ENCODE data around the gene RAB33B.

Gene RAB33B

GRCh38 chr4:139509727-139510410 lies 55.9 kb downstream of the RAB33B start:
- FAIRE-seq = no peak

- FAIRE-seq = no peak
Observed at GRCh38 chr4:139511320-139511719, 57.4 kb downstream of the RAB33B start.

DNA sequence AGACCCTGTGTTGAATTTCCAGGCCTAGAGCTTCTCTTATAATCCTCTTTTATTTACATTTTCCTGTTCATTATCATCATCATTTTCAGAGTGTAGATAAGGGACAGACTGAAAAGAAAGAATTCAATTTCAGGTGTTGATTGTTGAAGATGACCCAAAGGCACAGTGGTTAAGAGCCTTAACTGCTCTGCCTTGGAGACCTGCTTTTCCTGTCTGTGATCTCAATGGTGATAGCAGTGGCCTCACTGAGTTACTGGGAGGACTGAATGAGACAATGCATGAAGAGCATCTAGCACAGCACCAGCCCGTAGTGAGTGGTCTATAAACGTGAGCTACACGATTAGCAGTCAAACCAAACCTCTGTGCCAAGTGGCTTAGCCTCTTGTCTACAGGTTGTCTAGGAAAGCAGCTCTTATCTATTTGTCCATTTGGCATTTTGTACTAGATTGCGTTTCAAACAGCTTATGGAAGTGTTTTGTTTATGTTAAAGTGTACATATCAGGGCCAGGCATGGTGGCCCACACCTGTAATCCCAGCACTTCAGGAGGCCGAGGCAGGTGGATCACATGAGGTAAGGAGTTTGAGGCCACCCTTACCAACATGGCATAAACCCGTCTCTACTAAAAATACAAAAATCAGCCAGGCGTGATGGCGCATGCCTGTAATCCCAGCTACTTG lies 60.6 kb downstream of the RAB33B start:
- no peak for FAIRE-seq

DNA sequence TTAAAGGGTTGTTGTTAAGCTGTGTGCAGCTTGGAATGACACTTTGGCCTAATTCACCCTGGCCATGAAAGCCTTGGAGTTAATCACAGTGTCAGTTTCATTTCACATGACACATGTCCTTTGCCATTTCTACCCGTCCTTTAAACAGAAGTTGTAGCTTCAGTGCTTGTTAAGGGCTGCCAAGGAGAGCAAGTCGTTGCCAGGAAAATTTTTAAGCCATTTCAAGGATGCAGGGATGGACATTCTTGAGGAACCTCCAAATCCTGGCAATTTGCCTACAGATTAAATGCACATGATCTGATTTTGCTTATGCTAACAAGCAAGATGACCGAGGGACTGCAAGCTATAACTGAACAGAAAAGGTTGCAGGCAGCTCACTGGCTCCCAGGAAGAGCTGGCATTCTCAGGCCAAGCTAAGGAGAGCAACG lies 61.6 kb downstream of the RAB33B start:
- no peak for FAIRE-seq

GRCh38 chr4:139521754-139522401 lies 68.0 kb downstream of the RAB33B start:
- FAIRE-seq = no peak

- no peak for FAIRE-seq
Observed at GRCh38 chr4:139522457-139522856, 68.5 kb downstream of the RAB33B start.

GRCh38 chr4:139523076-139523475 lies 69.2 kb downstream of the RAB33B start:
- FAIRE-seq = no peak

DNA sequence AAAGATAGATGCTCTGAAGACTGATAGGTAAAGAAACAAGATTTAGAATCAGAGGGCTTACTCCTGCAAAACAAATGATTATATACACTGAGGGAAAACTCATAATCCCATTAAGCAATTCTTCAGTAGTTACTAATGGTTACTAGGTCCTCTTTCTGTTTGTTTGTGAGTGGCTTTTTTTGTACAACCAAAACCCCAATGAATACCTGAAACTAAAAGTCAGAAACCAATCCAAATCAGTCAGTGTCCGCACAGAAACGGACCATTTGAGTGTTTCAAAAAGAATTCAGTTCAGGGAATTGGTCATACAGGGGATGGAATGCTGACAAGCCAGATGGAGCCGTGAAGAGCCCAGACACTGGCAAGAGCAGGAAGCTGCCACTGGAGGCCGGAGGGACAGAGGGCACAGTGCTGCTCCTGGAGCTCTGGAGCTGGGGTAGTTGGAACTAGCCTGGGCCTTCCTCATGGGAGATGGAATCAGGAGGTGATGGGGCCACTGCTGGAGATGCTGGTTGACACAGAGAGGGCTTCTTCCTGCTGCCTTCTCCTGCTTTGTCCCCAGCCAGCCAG lies 70.2 kb downstream of the RAB33B start:
- FAIRE-seq = no peak

DNA sequence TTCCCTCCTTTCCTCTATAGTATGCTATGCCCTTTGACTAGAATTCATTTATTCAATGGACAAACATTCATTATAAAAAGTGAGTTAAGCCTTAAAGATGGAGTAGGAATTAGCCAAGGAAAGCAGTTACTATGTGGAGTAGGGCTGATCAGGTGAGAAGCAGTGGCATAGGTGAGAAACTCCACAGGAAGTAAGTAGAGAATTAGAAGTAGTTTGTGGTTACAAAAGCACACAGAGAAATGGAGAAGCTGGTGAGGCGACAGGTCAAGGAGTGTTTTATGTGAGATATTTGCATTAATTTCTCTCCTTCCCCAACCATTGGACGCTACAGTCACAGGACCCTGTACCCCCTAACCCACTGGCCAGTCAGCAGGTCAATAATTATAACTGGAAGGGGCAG lies 71.5 kb downstream of the RAB33B start:
- no peak for FAIRE-seq
